K562 (cell line): ENCODE results near the gene ARHGAP25. TPM values are rescaled to one million over a fixed set of nuclear protein-coding genes. Genes with fewer than 3 reads are reported as not detected.

Experiments
- CBX5 ChIP-seq: IDR thresholded peaks from 2 replicates; pipeline ENCODE4 v1.6.1; 2014; ENCODE audit warnings: low read depth, borderline replicate concordance
- CCNT2 ChIP-seq: IDR thresholded peaks from 2 replicates; pipeline ENCODE4 v1.6.1; 2011; ENCODE audit warnings: borderline replicate concordance, low read depth, mild to moderate bottlenecking, moderate library complexity, mixed read lengths, low read length; ENCODE audit not compliant: insufficient read length; ENCODE audit errors: extremely low read depth
- CXXC5 ChIP-seq: fragments of 250-450 bp; sonication (Bioruptor Pico); IDR thresholded peaks from 2 replicates; pipeline ENCODE4 v1.8.0; 2022; ENCODE audit warnings: inconsistent platforms, mild to moderate bottlenecking, moderate library complexity
- EP400 ChIP-seq: fragments of 450-650 bp; IDR thresholded peaks from 2 replicates; pipeline ENCODE4 v1.6.1; 2017; ENCODE audit warnings: antibody characterized with exemption, mild to moderate bottlenecking, moderate library complexity
- HMBOX1 ChIP-seq: sonication (generic); IDR thresholded peaks from 2 replicates; pipeline ENCODE4 v1.6.1; 2016
- HNRNPLL ChIP-seq: fragments of 200-400 bp; formaldehyde crosslinking; IDR thresholded peaks from 2 replicates; pipeline ENCODE4 v1.6.1; 2017; ENCODE audit warnings: low read length, low read depth, mild to moderate bottlenecking; ENCODE audit not compliant: poor library complexity, severe bottlenecking
- L3MBTL2 ChIP-seq: fragments of 450-650 bp; IDR thresholded peaks from 2 replicates; pipeline ENCODE4 v1.6.1; 2016; ENCODE audit warnings: mild to moderate bottlenecking, moderate library complexity
- NBN ChIP-seq: fragments of 450-650 bp; IDR thresholded peaks from 2 replicates; pipeline ENCODE4 v1.6.1; 2016; ENCODE audit warnings: low read depth, mild to moderate bottlenecking
- NCOR1 ChIP-seq: fragments of 450-650 bp; IDR thresholded peaks from 2 replicates; pipeline ENCODE4 v1.6.1; 2016; ENCODE audit warnings: mild to moderate bottlenecking, moderate library complexity
- NR4A1 ChIP-seq, 2 experiments: fragments of 250-450 bp in 1 of 2; fragments of 450-650 bp in 1 of 2; sonication (Bioruptor Pico) in 1 of 2; IDR thresholded peaks; 2 replicates each; pipeline versions ENCODE4 v1.4.0 to v1.6.1; 2016 to 2020; ENCODE audit warnings: mild to moderate bottlenecking in 2 of 2, missing compliant biosample characterization in 1 of 2, missing genetic modification characterization in 1 of 2, moderate library complexity in 1 of 2
- SIN3A ChIP-seq, 2 experiments: fragments of 150-350 bp in 1 of 2; IDR thresholded peaks; 2 replicates each; pipeline ENCODE4 v1.6.1; 2011 to 2016; ENCODE audit warnings: borderline replicate concordance in 2 of 2, low read depth in 2 of 2, low read length in 2 of 2, mild to moderate bottlenecking in 2 of 2, moderate library complexity in 2 of 2; ENCODE audit not compliant: control insufficient read depth in 1 of 2
- TAL1 ChIP-seq: fragments of 450-650 bp; IDR thresholded peaks from 2 replicates; pipeline ENCODE4 v1.6.1; 2016; ENCODE audit warnings: mild to moderate bottlenecking
- ZNF354B ChIP-seq: fragments of 250-450 bp; sonication (Bioruptor Pico); IDR thresholded peaks from 2 replicates; pipeline ENCODE4 v1.4.0; 2020
- ZNF79 ChIP-seq: fragments of 250-450 bp; sonication (Bioruptor Pico); IDR thresholded peaks from 2 replicates; pipeline ENCODE4 v1.4.0; 2020; ENCODE audit warnings: low read depth, mild to moderate bottlenecking, moderate library complexity
- polyA plus RNA-seq, 8 experiments: library from polyadenylated mRNA; depleted of rRNA in 4 of 8; stranded (reverse) in 5 of 8; unstranded in 3 of 8; fragments of >200 nt; fragmentation: Nextera tagmentation in 2 of 8; fragmentation: Illumina TruSeq in 1 of 8; extraction: Ambion mirVana in 2 of 8; extraction: Trizol in 1 of 8; gene quantifications; 2 replicates each; pipeline versions ENCODE4 v1.2.1 to v1.2.3, GENCODE V29; 2011 to 2014; ENCODE audit warnings: inconsistent platforms in 1 of 8, missing spikeins in 1 of 8
- total RNA-seq, 7 experiments: library from RNA; depleted of rRNA in 6 of 7; stranded (reverse); fragments of >200 nt in 6 of 7; fragmentation: Illumina TruSeq in 2 of 7; extraction: Trizol in 2 of 7; gene quantifications; 2 replicates each; pipeline versions ENCODE4 v1.2.1 to v1.2.3, GENCODE V29; 2011 to 2021; ENCODE audit warnings: low replicate concordance in 1 of 7
- TF ChIP-seq, protein P1 (sequence below): fragments of 250-450 bp; sonication (Bioruptor Pico); IDR thresholded peaks from 2 replicates; pipeline ENCODE4 v1.4.0; 2020

ARHGAP25 gene
- total and polyA plus RNA-seq, 9 of the 15 experiments (the other 6 are each of a cell fraction or from before 2014, with no cell fraction given), result 4.9 to 14.8 (median 10.7) TPM

- TF ChIP-seq, protein P1, sequence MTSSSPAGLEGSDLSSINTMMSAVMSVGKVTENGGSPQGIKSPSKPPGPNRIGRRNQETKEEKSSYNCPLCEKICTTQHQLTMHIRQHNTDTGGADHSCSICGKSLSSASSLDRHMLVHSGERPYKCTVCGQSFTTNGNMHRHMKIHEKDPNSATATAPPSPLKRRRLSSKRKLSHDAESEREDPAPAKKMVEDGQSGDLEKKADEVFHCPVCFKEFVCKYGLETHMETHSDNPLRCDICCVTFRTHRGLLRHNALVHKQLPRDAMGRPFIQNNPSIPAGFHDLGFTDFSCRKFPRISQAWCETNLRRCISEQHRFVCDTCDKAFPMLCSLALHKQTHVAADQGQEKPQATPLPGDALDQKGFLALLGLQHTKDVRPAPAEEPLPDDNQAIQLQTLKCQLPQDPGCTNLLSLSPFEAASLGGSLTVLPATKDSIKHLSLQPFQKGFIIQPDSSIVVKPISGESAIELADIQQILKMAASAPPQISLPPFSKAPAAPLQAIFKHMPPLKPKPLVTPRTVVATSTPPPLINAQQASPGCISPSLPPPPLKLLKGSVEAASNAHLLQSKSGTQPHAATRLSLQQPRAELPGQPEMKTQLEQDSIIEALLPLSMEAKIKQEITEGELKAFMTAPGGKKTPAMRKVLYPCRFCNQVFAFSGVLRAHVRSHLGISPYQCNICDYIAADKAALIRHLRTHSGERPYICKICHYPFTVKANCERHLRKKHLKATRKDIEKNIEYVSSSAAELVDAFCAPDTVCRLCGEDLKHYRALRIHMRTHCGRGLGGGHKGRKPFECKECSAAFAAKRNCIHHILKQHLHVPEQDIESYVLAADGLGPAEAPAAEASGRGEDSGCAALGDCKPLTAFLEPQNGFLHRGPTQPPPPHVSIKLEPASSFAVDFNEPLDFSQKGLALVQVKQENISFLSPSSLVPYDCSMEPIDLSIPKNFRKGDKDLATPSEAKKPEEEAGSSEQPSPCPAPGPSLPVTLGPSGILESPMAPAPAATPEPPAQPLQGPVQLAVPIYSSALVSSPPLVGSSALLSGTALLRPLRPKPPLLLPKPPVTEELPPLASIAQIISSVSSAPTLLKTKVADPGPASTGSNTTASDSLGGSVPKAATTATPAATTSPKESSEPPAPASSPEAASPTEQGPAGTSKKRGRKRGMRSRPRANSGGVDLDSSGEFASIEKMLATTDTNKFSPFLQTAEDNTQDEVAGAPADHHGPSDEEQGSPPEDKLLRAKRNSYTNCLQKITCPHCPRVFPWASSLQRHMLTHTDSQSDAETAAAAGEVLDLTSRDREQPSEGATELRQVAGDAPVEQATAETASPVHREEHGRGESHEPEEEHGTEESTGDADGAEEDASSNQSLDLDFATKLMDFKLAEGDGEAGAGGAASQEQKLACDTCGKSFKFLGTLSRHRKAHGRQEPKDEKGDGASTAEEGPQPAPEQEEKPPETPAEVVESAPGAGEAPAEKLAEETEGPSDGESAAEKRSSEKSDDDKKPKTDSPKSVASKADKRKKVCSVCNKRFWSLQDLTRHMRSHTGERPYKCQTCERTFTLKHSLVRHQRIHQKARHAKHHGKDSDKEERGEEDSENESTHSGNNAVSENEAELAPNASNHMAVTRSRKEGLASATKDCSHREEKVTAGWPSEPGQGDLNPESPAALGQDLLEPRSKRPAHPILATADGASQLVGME (CRISPR knock-in tag), result 0 out of 2 replicates have a peak, but pooled peaks have one; percentile 58
- TF ChIP-seq HNRNPLL (no peak), CBX5 (no peak), CCNT2 (no peak), ZNF79 (CRISPR knock-in tag) (0 out of 2 replicates have a peak, but pooled peaks have one; percentile 27), HMBOX1 (0 out of 2 replicates have a peak, but pooled peaks have one; percentile 32), NBN (no peak), NCOR1 (no peak), SIN3A (IDR thresholded peaks at IDR 0.05; ENCODE audit: borderline replicate concordance in 2 of 2, control insufficient read depth in 1 of 2, low read depth in 2 of 2, low read length in 2 of 2) (no peak), CXXC5 (peak; percentile 55), L3MBTL2 (peak; percentile 67; the same call in 1 of the 2 replicates), ZNF354B (CRISPR knock-in tag) (no peak), NR4A1 (CRISPR knock-in tag; IDR thresholded peaks at IDR 0.05) (no peak), NR4A1 (tag; IDR thresholded peaks at IDR 0.05) (peak; percentile 75; the same call in 1 of the 2 replicates), EP400 (peak; percentile 55; the same call in 1 of the 2 replicates), TAL1 (no peak)
These were observed 72.0 kb downstream of the ARHGAP25 start (continued) for GRCh38 chr2:68806511-68807109.
